GM21526 (cell line): ENCODE measurements around the gene TAF8.
"Not testable (repeated sequence)": the region's sequence is repeated elsewhere in the genome, so short reads cannot be mapped to it uniquely, and the experiment has no call there.

Source experiments
- ATAC-seq: cut with Tn5 transposase; IDR thresholded peaks from one replicate; pipeline ENCODE4 v1.9.1; 2021; ENCODE audit warnings: moderate library complexity; ENCODE audit not compliant: unreplicated experiment, low FRiP score

Gene TAF8, protein sequence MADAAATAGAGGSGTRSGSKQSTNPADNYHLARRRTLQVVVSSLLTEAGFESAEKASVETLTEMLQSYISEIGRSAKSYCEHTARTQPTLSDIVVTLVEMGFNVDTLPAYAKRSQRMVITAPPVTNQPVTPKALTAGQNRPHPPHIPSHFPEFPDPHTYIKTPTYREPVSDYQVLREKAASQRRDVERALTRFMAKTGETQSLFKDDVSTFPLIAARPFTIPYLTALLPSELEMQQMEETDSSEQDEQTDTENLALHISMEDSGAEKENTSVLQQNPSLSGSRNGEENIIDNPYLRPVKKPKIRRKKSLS

GRCh38 chr6:42050297-42051267 is at the start of gene TAF8:
TSS of gene TAF8 (plus strand) at chr6:42050524. CDS start at chr6:42050542, 18 bp downstream.
- peak; percentile 68 for ATAC-seq

GRCh38 chr6:42001506-42001905 is 48.8 kb upstream of the TAF8 start:
- ATAC-seq: no peak

DNA sequence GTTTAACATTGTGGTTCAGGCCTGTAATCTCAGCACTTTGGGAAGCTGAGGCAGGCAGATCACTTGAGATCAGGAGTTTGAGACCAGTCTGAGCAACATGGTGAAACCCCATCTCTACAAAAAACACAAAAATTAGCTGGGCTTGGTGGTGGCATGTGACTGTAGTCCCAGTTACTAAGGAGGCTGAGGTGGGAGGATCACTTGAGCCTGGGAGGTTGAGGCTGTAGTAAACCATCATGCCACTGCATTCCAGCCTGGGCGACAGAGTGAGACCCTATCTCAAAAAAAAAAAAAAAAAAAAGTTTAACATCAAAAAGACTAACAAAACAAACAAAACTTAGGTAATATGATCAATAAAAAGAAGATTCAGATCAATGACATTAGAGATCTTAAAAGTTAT is 46.7 kb upstream of the TAF8 start:
- ATAC-seq: not testable (repeated sequence)

- no peak for ATAC-seq
Measured at GRCh38 chr6:42007286-42008137, 42.8 kb upstream of the TAF8 start.

DNA sequence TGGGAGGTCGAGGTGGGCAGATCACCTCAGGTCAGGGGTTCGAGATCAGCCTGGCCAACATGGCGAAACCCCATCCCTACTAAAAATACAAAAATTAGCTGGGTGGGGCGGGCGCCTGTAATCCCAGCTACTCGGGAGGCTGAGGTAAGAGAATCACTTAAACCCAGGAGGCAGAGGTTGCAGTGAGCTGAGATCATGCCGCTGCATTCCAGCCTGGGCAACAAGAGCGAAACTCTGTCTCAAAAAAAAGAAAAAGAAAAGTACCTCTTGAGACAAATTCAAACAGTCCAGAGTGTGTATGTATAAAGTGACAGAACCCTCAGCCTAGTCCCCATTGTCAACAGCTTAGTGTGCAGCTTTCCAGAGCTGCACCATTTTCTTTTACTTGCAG is 42.2 kb upstream of the TAF8 start:
- ATAC-seq: not testable (repeated sequence)

DNA sequence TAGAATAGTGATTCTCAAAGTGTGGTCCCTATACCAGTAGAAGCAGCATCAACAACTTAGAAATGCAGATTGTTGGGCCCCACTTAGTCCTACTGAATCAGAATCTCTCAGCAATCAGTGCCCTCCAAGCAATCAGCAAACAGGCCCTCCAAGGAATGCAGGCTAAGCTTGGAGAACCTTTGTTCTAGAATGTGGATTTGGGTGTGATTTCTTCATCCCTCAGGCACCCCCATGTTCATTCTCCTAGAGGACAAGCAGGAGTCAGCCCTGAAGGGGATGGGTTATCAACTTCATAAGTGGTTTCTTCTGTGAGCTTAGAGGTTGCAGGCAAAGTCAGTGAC is 40.5 kb upstream of the TAF8 start:
- ATAC-seq: no peak

GRCh38 chr6:42010185-42010891 is 40.0 kb upstream of the TAF8 start:
- ATAC-seq: no peak

DNA sequence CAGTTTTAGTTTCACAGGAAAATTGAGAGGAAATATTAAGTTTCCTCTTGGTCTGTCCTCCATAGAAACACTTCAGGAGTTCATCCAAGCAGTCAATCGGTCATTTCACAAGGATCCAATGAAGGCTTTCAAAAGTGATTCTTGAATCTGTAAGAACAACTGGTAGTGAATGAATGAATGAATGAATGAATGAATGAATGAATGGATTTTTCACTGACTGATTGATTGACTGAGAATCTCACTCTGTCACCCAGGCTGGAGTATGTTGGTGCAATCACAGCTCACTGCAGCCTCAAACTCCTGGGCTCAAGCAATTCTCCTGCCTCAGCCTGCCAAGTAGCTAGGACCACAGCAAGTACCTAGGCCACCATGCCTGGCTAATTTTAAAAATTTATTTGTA is 39.4 kb upstream of the TAF8 start:
- ATAC-seq: no peak

DNA sequence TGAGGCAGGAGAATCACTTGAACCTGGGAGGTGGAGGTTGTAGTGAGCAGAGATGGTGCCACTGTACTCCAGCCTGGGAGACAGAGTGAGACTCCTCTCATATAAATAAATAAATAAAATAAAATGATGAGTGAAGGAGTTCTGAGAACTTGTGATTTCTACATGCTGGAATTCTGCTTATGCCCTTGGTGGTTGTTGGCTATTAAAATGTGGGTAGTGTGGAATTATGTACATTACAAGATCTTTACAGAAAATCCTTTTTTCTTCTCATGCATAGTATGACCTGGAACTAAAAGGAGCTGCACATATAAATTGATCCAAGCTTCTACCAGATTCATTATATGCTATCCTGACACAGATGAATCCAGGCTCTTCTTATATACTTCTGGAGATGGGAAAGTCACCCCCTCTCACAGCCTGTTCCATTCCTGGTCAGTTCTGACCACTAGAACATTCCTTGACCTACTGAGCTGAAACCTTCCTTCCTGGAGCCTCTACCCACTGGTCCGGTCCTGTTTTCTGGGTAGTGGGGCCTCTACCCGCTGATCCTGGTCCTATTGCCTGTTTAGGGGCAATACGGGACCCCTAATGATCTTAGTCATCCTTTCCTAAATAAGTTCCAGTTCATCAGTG is 37.7 kb upstream of the TAF8 start:
- no peak for ATAC-seq

DNA sequence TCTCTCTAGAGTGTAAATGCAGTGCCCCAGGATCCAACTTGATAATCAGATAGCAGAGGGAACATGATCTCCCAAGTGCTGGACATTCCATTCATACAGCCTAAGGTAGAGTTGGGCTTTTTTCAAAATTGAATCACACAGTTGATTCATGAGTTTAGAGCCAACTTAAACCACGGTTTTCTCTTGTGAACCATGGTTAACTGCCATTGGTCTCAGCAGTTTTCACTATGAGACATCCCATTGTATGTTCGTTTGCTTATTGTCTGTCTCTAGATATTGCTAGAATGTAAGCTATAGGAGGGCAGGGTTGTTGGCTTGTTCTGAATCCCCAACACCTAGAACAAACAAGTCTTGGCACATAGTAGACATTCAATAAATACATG is 37.2 kb upstream of the TAF8 start:
- no peak for ATAC-seq

DNA sequence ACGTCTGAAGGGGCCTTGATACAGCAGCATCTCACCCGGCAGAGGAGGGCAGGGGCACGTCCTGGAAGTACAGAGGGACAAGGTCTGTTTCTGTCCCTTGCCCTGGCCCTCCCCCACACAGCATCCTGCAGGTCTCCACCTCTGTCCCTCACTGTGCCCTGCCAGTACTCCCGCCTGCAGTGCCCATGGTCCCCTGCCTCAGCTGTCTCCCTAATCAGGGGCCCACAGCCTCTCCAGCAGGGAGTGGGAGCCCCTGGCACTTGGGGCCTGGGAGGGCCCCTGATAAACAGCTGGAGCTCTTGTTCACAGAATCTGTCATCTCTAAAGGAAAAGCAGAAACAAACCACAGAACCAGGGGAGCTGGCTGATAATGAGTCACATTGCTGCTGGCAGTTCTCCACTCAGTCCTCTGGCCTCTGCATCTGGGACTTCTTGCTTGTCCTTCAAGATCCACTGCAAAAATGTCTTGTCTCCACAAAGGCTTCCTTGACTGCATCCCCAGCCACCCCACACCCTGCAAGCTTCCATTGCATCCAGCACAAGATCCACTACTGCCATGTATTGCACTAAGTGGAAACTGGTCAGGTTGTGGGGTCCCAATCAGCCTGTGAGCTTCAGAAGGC is 33.2 kb upstream of the TAF8 start:
- no peak for ATAC-seq

GRCh38 chr6:42020967-42021366 is 29.4 kb upstream of the TAF8 start:
- no peak for ATAC-seq

DNA sequence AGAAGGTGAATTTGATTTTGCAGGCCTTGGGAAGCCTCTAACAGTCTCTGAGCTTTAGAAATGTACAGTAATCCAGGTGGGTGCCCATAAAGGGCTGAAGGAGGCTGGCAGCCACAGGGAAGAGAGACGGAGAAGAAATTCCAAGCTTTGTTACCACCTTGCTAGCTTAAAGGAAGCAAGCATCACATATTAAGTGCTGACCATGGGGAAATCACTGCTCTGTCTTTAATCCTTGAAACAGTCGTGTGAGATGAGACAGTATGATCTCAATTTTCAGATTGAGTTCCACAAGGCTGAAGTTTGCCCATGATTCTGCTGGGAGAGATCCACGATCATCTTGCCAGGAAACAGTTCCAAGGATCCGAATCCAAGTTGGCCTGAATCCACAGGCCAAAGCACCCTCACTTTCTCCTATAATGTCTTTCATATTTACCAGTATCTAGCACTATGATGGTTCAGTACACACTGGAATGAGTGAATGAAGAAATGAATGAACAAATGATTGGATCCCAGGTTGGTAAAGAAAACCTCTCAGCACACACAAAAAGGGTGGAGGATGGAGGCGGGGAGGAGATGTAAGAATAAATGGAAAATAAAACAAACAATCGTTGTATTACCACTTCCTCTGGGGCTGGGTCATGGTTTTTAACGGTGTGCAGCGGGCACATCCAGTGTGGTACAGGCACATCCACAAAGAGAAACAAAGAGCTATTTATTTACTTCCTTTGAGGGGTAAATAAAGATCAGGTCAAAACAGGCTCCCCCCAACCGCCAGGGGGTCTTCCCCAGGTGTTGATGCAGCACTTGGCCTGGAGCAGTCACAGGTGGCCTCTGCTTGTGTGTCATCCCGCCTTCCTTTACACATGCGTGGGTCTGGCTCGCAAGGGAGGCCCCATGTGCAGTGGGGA is 28.2 kb upstream of the TAF8 start:
- no peak for ATAC-seq

- no peak for ATAC-seq
Measured at GRCh38 chr6:42022755-42023384, 27.5 kb upstream of the TAF8 start.

DNA sequence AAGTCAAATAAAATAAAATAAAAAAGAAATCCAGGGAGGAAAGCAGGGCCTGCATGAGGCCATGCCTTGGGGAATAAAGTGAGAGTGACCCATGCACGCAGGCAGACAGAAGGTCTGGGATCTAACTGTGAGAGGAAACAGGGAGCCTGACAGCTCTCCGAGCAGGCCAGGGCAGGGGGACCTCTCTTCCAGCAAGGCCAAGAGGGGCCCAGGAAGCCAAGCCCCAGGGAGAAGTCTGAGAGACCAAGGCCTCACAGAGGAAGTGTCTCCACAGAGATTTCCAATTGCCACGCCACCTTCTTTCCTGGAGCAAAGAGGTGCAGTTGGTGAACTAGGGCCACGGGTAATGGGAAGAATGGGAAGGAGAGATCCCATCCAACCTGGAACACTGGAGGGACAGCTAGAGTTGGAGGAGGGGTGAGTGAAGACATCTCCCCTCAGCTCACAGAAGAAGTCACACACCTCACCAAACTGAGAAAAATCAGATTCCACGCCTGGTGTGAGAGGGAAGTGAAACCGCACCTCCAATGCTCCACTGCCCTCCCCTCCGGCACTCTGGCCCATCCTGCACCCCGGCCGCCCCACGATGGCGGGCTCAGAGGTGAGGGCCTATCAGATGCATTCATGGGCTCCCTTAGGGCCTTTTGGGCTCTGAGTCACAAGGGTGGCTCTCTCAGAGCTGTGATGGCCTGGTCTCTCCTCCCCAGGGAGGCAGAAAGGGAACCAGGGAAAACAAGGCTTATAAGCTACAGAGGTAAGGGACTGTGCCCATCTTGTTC is 25.1 kb upstream of the TAF8 start:
- ATAC-seq: peak; percentile 72

GRCh38 chr6:42025845-42026243 is 24.5 kb upstream of the TAF8 start:
- ATAC-seq: peak; percentile 12

GRCh38 chr6:42026540-42026939 is 23.8 kb upstream of the TAF8 start:
- ATAC-seq: no peak
